SK-N-SH (cell line): ENCODE data around the gene PTPRA. TPM values are rescaled to one million over a fixed set of nuclear protein-coding genes. Genes with fewer than 3 reads are reported as not detected.

Experiments used
- CTCF ChIA-PET: fragments of 300-600, 350-600 bp; formaldehyde crosslinking; extraction: SDS; loops from one replicate; lab custom pipeline; 2021; lab: Yijun Ruan, JAX
- POLR2A ChIA-PET: fragments of 350-600 bp; sonication (Branson Sonifier 250); formaldehyde crosslinking; extraction: SDS; loops from one replicate; lab custom pipeline; 2020; ENCODE audit warnings: antibody characterized with exemption, inconsistent platforms; lab: Yijun Ruan, JAX
- DNase-seq: peaks from one replicate; pipeline ENCODE4 v3.0.0; 2012
- H2AFZ ChIP-seq: fragments of 200-600 bp; sonication (generic); 2 replicates; pipeline ENCODE4 v1.8.1; 2016; ENCODE audit warnings: antibody characterized with exemption, mild to moderate bottlenecking, low read depth
- H3F3A ChIP-seq: fragments of 200-600 bp; sonication (generic); replicated peaks from 2 replicates; pipeline ENCODE3; 2016; ENCODE audit warnings: antibody characterized with exemption, mild to moderate bottlenecking; ENCODE audit not compliant: insufficient read depth
- H3K27ac ChIP-seq, 2 experiments: fragments of 200-500 bp in 1 of 2; fragments of 200-600 bp in 1 of 2; sonication (Bioruptor generic) in 1 of 2; sonication (generic), shearing (Covaris generic) in 1 of 2; 2 replicates each; pipeline versions ENCODE4 v1.5.1 to v1.6.1; 2014 to 2016; ENCODE audit warnings: low read depth in 2 of 2, inconsistent platforms in 1 of 2, low read length in 1 of 2, mild to moderate bottlenecking in 1 of 2, mixed read lengths in 1 of 2
- H3K27me3 ChIP-seq: fragments of 200-600 bp; sonication (generic), shearing (Covaris generic); 2 replicates; pipeline ENCODE4 v1.6.1; 2016; ENCODE audit warnings: mixed run types; ENCODE audit not compliant: insufficient read depth
- H3K36me3 ChIP-seq, 2 experiments: fragments of 200-500 bp in 1 of 2; fragments of 200-600 bp in 1 of 2; sonication (Bioruptor generic) in 1 of 2; sonication (generic) in 1 of 2; replicated peaks in 1 of 2; 2 replicates each; pipeline versions ENCODE3 to v1.5.1; 2014 to 2016; ENCODE audit warnings: low read length in 1 of 2, mild to moderate bottlenecking in 1 of 2; ENCODE audit not compliant: insufficient read depth in 2 of 2, control insufficient read depth in 1 of 2
- H3K4me1 ChIP-seq, 2 experiments: fragments of 200-500 bp in 1 of 2; fragments of 200-600 bp in 1 of 2; sonication (Bioruptor generic) in 1 of 2; sonication (generic), shearing (Covaris generic) in 1 of 2; 2 replicates each; pipeline versions ENCODE4 v1.5.1 to v1.6.1; 2014 to 2016; ENCODE audit warnings: low read depth in 1 of 2, low read length in 1 of 2, mixed run types in 1 of 2; ENCODE audit not compliant: insufficient read depth in 2 of 2, control insufficient read depth in 1 of 2
- H3K4me2 ChIP-seq: fragments of 200-600 bp; sonication (generic), shearing (Covaris generic); 2 replicates; pipeline ENCODE4 v1.6.1; 2017; ENCODE audit warnings: mixed run types
- H3K4me3 ChIP-seq, 2 experiments: fragments of 200-500 bp in 1 of 2; fragments of 200-600 bp in 1 of 2; sonication (Bioruptor generic) in 1 of 2; sonication (generic), shearing (Covaris generic) in 1 of 2; 2 replicates each; pipeline versions ENCODE4 v1.5.1 to v1.8.1; 2014 to 2016; ENCODE audit warnings: low read depth in 2 of 2, inconsistent platforms in 1 of 2, low read length in 1 of 2, mild to moderate bottlenecking in 1 of 2, mixed read lengths in 1 of 2, moderate library complexity in 1 of 2
- H3K79me2 ChIP-seq: fragments of 200-600 bp; sonication (generic); 2 replicates; pipeline ENCODE4 v1.8.1; 2017; ENCODE audit warnings: mild to moderate bottlenecking; ENCODE audit not compliant: insufficient read depth
- H3K9ac ChIP-seq: fragments of 200-600 bp; sonication (generic); 2 replicates; pipeline ENCODE4 v1.6.1; 2017; ENCODE audit warnings: mixed run types
- H3K9me2 ChIP-seq: fragments of 200-600 bp; sonication (generic); 2 replicates; pipeline ENCODE4 v1.6.1; 2017; ENCODE audit warnings: mixed run types
- H3K9me3 ChIP-seq: fragments of 200-600 bp; sonication (generic); 2 replicates; pipeline ENCODE4 v1.6.1; 2017; ENCODE audit warnings: mixed run types, mild to moderate bottlenecking, moderate library complexity
- H4K20me1 ChIP-seq: fragments of 200-600 bp; sonication (generic); 2 replicates; pipeline ENCODE4 v1.6.1; 2017; ENCODE audit warnings: mild to moderate bottlenecking, mixed run types; ENCODE audit not compliant: insufficient read depth
- CHD2 ChIP-seq: fragments of 150-350 bp; IDR thresholded peaks from 2 replicates; pipeline ENCODE4 v1.6.1; 2018; ENCODE audit warnings: low read length; ENCODE audit not compliant: partially characterized antibody
- ELF1 ChIP-seq: IDR thresholded peaks from 2 replicates; pipeline ENCODE4 v1.4.0; 2012
- EP300 ChIP-seq, 2 experiments: IDR thresholded peaks; 2 replicates each; pipeline versions ENCODE4 v1.4.0 to v1.6.1; 2012; ENCODE audit warnings: borderline replicate concordance in 1 of 2, low read depth in 1 of 2, low read length in 1 of 2
- EZH2phosphoT487 ChIP-seq: fragments of 200-600 bp; sonication (generic); IDR thresholded peaks from 2 replicates; pipeline ENCODE4 v1.6.1; 2017; ENCODE audit warnings: low read depth, mixed run types, mild to moderate bottlenecking, antibody characterized with exemption, moderate library complexity, borderline replicate concordance
- JUND ChIP-seq: IDR thresholded peaks from 2 replicates; pipeline ENCODE4 v1.4.0; 2012
- MXI1 ChIP-seq: IDR thresholded peaks from 2 replicates; pipeline ENCODE4 v1.6.1; 2012; ENCODE audit warnings: mild to moderate bottlenecking, low read depth, low read length, improper control_type of control experiment
- NFIC ChIP-seq: IDR thresholded peaks from 2 replicates; pipeline ENCODE4 v1.4.0; 2012; ENCODE audit warnings: borderline replicate concordance
- RAD21 ChIP-seq: IDR thresholded peaks from 2 replicates; pipeline ENCODE4 v1.6.1; 2012; ENCODE audit warnings: mild to moderate bottlenecking, low read length
- RFX5 ChIP-seq: IDR thresholded peaks from 2 replicates; pipeline ENCODE4 v1.6.1; 2012; ENCODE audit warnings: mild to moderate bottlenecking, improper control_type of control experiment, low read length
- SMC3 ChIP-seq: IDR thresholded peaks from 2 replicates; pipeline ENCODE4 v1.6.1; 2012; ENCODE audit warnings: low read depth, low read length, improper control_type of control experiment
- TAF1 ChIP-seq: IDR thresholded peaks from 2 replicates; pipeline ENCODE4 v1.6.1; 2012; ENCODE audit warnings: low read depth, mild to moderate bottlenecking, low read length, moderate library complexity, borderline replicate concordance
- TCF12 ChIP-seq: IDR thresholded peaks from 2 replicates; pipeline ENCODE4 v1.4.0; 2012
- YY1 ChIP-seq: IDR thresholded peaks from 2 replicates; pipeline ENCODE4 v1.4.0; 2012; ENCODE audit warnings: low read depth, mild to moderate bottlenecking
- WGBS: methylation state at CpG from one replicate; pipeline ENCODE4 v1.1.6; 2017; ENCODE audit warnings: low lambda C conversion rate; 5-methylcytosine and 5-hydroxymethylcytosine counted together
- polyA plus RNA-seq, 3 experiments: library from polyadenylated mRNA; depleted of rRNA; stranded (reverse); fragments of >200 nt; gene quantifications; 2 replicates each; pipeline ENCODE4 v1.2.3, GENCODE V29; 2012
- TF ChIP-seq, protein P1 (sequence below): fragments of 150-350 bp; IDR thresholded peaks from 2 replicates; pipeline ENCODE4 v1.6.1; 2017; ENCODE audit warnings: antibody characterized with exemption, low read length, low read depth, borderline replicate concordance
- TF ChIP-seq, protein P2 (sequence below): IDR thresholded peaks from 2 replicates; pipeline ENCODE4 v1.6.1; 2012; ENCODE audit warnings: mild to moderate bottlenecking, low read depth, low read length, moderate library complexity

Gene PTPRA
- polyA plus RNA-seq, 1 of the 3 experiments (the other 2 are of a cell fraction): 47.6 TPM

DNA sequence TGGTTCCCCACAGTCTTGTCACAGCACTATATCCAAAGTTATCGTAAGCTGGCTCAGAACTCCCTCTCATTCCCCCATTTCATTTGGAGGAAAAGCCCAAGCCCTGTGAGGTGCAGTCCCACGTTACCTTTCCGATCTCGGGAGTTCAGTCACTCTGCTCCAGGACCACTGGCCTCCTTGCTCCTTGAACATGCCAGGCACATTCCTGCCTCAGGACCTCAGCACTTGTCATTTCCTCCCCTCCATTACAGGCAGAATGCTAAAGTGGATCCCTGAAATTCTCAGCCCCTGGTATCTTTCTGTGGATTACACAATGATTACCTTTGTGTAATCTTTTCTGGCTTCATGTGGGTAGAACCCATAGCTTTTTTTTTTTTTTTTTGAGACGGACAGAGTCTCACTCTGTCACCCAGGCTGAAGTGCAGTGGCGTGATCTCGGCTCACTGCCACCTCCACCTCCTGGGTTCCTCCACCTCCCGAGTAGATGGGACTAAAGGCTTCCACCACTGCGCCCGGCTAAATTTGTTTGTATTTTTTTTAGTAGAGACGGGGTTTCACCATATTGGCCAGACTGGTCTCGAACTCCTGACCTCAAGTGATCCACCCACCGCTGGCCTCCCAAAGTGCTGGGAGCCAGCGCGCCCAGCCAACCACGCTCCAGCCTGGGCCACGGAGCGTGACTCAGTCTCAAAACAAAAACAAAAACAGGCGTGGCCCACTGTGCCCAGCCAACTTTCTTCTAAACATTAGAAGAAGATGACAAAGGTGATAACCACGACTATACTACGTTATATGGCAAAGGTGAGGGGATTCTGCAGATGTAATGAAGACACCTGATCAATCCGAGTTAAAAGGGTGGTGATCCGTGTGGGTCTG is 194.1 kb downstream of the PTPRA start:
- 82% methylated on average over 23 of the region's 23 CpGs for WGBS
- CTCF ChIA-PET: interaction anchor here (0.6 to 3.8 kb wide), 3 partner anchors 14 to 49 kb away, joined by 3 to 18 read pairs (median 3); no protein-coding TSS in a partner anchor
- H3K4me2 ChIP-seq: no peak overlapping the region

DNA sequence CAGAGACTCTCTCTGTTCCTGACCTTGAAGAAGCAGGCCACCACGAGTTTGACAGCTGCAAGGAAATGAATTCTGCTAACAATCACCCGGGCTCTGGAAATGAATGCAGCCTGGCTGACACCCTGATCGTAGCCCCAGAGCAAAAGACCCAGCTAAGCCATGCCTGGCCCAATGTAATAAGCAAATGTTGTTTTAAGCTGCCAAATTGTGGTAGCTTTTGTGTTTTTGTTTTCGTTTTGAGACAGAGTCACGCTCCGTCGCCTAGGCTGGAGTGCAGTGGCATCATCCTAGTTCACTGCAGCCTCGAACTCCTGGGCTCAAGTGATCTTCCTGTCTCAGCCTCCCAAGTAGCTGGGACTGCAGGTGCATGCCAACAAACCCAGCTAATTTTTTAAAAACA is 194.8 kb downstream of the PTPRA start:
- H3K4me2 ChIP-seq: no peak overlapping the region
- H3K36me3 ChIP-seq: no peaks in the 10 kb centered on the region
- no peaks in the 10 kb centered on the region for H3K9me3 ChIP-seq
- H3F3A ChIP-seq: no peaks in the 10 kb centered on the region
- POLR2A ChIA-PET: no interaction called here
- no peaks in the 10 kb centered on the region for H3K9me2 ChIP-seq
- H3K4me3 ChIP-seq: no peak overlapping the region
- WGBS: 75% methylated on average over 8 of the region's 8 CpGs
- no peaks in the 10 kb centered on the region for H3K27me3 ChIP-seq
- no peaks in the 10 kb centered on the region for H4K20me1 ChIP-seq
- CTCF ChIA-PET: interaction anchor here (0.6 to 3.8 kb wide), 3 partner anchors 15 to 427 kb away, joined by 3 to 18 read pairs (median 4); no protein-coding TSS in a partner anchor
- DNase-seq: no peak
- H3K27ac ChIP-seq: no peak overlapping the region
- no peaks in the 10 kb centered on the region for H3K79me2 ChIP-seq
- H3K9ac ChIP-seq: no peak overlapping the region
- no peak overlapping the region for H2AFZ ChIP-seq
- no peaks in the 10 kb centered on the region for H3K4me1 ChIP-seq
- TF ChIP-seq TAF1 (no peak), RFX5 (no peak), ELF1 (no peak), EP300 (IDR thresholded peaks at IDR 0.05; ENCODE audit: borderline replicate concordance in 1 of 2, low read depth in 1 of 2, low read length in 1 of 2) (no peak), YY1 (no peak), NFIC (no peak), CHD2 (no peak), EZH2phosphoT487 (no peak), MXI1 (no peak), RAD21 (no peak), SMC3 (no peak), JUND (no peak)
- TF ChIP-seq, protein P1, sequence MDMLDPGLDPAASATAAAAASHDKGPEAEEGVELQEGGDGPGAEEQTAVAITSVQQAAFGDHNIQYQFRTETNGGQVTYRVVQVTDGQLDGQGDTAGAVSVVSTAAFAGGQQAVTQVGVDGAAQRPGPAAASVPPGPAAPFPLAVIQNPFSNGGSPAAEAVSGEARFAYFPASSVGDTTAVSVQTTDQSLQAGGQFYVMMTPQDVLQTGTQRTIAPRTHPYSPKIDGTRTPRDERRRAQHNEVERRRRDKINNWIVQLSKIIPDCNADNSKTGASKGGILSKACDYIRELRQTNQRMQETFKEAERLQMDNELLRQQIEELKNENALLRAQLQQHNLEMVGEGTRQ: no peak
- TF ChIP-seq, protein P2, sequence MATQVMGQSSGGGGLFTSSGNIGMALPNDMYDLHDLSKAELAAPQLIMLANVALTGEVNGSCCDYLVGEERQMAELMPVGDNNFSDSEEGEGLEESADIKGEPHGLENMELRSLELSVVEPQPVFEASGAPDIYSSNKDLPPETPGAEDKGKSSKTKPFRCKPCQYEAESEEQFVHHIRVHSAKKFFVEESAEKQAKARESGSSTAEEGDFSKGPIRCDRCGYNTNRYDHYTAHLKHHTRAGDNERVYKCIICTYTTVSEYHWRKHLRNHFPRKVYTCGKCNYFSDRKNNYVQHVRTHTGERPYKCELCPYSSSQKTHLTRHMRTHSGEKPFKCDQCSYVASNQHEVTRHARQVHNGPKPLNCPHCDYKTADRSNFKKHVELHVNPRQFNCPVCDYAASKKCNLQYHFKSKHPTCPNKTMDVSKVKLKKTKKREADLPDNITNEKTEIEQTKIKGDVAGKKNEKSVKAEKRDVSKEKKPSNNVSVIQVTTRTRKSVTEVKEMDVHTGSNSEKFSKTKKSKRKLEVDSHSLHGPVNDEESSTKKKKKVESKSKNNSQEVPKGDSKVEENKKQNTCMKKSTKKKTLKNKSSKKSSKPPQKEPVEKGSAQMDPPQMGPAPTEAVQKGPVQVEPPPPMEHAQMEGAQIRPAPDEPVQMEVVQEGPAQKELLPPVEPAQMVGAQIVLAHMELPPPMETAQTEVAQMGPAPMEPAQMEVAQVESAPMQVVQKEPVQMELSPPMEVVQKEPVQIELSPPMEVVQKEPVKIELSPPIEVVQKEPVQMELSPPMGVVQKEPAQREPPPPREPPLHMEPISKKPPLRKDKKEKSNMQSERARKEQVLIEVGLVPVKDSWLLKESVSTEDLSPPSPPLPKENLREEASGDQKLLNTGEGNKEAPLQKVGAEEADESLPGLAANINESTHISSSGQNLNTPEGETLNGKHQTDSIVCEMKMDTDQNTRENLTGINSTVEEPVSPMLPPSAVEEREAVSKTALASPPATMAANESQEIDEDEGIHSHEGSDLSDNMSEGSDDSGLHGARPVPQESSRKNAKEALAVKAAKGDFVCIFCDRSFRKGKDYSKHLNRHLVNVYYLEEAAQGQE: no peak

More for the DNA sequence above, 194.1 kb downstream of the PTPRA start:
- H3F3A ChIP-seq: no peaks in the 10 kb centered on the region
- no peak overlapping the region for H2AFZ ChIP-seq
- no peak overlapping the region for H3K9ac ChIP-seq
- TF ChIP-seq, protein P2: no peak
- TF ChIP-seq TCF12: no peak
- no peaks in the 10 kb centered on the region for H4K20me1 ChIP-seq
- no peaks in the 10 kb centered on the region for H3K27me3 ChIP-seq
- H3K4me1 ChIP-seq: no peaks in the 10 kb centered on the region
- no peak overlapping the region for H3K4me3 ChIP-seq
- no peaks in the 10 kb centered on the region for H3K79me2 ChIP-seq
- no peaks in the 10 kb centered on the region for H3K9me3 ChIP-seq
- H3K27ac ChIP-seq: no peak overlapping the region
- no peaks in the 10 kb centered on the region for H3K36me3 ChIP-seq
- peak; percentile 2 for DNase-seq
- POLR2A ChIA-PET: no interaction called here
- H3K9me2 ChIP-seq: no peaks in the 10 kb centered on the region
